Measurements from ENCODE around the gene KYAT1. TPM values are rescaled to one million over a fixed set of nuclear protein-coding genes. Genes with fewer than 3 reads are reported as not detected.
A peak's percentile ranks its signal among the peaks of the same experiment; 100 is the strongest.

Gene KYAT1
- total RNA-seq, 1 experiment from 2014 or later: 34.1 TPM

GRCh38 chr9:128920381-128921058, 38.8 kb upstream of the KYAT1 start, which contains the start of gene PHYHD1:
TSS of gene PHYHD1 (plus strand) at chr9:128920982. CDS start at chr9:128922324, 1,342 bp downstream.
- POLR2A ChIA-PET: no interaction called here
- TF ChIP-seq ATF2 (CRISPR knock-in tag; IDR thresholded peaks at IDR 0.05; ENCODE audit: borderline replicate concordance, low read depth) (no peak), ATF1 (CRISPR knock-in tag; IDR thresholded peaks at IDR 0.05) (no peak), ZNF532 (CRISPR knock-in tag; IDR thresholded peaks at IDR 0.05; ENCODE audit: borderline replicate concordance) (no peak), SOX15 (CRISPR knock-in tag; IDR thresholded peaks at IDR 0.05) (no peak), NR1H2 (CRISPR knock-in tag; IDR thresholded peaks at IDR 0.05) (no peak), MXD4 (CRISPR knock-in tag; IDR thresholded peaks at IDR 0.05; ENCODE audit: borderline replicate concordance) (no peak), NFE2L1 (CRISPR knock-in tag; IDR thresholded peaks at IDR 0.05) (no peak), IRF2 (CRISPR knock-in tag; IDR thresholded peaks at IDR 0.05; ENCODE audit: borderline replicate concordance, low read depth) (no peak), CREM (CRISPR knock-in tag; IDR thresholded peaks at IDR 0.05) (no peak), ZMAT4 (CRISPR knock-in tag; IDR thresholded peaks at IDR 0.05) (no peak), RELA (CRISPR knock-in tag; IDR thresholded peaks at IDR 0.05; ENCODE audit: borderline replicate concordance) (no peak)
- TF ChIP-seq, protein P1, sequence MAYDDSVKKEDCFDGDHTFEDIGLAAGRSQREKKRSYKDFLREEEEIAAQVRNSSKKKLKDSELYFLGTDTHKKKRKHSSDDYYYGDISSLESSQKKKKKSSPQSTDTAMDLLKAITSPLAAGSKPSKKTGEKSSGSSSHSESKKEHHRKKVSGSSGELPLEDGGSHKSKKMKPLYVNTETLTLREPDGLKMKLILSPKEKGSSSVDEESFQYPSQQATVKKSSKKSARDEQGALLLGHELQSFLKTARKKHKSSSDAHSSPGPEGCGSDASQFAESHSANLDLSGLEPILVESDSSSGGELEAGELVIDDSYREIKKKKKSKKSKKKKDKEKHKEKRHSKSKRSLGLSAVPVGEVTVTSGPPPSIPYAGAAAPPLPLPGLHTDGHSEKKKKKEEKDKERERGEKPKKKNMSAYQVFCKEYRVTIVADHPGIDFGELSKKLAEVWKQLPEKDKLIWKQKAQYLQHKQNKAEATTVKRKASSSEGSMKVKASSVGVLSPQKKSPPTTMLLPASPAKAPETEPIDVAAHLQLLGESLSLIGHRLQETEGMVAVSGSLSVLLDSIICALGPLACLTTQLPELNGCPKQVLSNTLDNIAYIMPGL (CRISPR knock-in tag; IDR thresholded peaks at IDR 0.05): no peak
- TF ChIP-seq, protein P2, sequence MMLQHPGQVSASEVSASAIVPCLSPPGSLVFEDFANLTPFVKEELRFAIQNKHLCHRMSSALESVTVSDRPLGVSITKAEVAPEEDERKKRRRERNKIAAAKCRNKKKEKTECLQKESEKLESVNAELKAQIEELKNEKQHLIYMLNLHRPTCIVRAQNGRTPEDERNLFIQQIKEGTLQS (CRISPR knock-in tag; conservative IDR thresholded peaks at IDR 0.05): no peak
- TF ChIP-seq, protein P3, sequence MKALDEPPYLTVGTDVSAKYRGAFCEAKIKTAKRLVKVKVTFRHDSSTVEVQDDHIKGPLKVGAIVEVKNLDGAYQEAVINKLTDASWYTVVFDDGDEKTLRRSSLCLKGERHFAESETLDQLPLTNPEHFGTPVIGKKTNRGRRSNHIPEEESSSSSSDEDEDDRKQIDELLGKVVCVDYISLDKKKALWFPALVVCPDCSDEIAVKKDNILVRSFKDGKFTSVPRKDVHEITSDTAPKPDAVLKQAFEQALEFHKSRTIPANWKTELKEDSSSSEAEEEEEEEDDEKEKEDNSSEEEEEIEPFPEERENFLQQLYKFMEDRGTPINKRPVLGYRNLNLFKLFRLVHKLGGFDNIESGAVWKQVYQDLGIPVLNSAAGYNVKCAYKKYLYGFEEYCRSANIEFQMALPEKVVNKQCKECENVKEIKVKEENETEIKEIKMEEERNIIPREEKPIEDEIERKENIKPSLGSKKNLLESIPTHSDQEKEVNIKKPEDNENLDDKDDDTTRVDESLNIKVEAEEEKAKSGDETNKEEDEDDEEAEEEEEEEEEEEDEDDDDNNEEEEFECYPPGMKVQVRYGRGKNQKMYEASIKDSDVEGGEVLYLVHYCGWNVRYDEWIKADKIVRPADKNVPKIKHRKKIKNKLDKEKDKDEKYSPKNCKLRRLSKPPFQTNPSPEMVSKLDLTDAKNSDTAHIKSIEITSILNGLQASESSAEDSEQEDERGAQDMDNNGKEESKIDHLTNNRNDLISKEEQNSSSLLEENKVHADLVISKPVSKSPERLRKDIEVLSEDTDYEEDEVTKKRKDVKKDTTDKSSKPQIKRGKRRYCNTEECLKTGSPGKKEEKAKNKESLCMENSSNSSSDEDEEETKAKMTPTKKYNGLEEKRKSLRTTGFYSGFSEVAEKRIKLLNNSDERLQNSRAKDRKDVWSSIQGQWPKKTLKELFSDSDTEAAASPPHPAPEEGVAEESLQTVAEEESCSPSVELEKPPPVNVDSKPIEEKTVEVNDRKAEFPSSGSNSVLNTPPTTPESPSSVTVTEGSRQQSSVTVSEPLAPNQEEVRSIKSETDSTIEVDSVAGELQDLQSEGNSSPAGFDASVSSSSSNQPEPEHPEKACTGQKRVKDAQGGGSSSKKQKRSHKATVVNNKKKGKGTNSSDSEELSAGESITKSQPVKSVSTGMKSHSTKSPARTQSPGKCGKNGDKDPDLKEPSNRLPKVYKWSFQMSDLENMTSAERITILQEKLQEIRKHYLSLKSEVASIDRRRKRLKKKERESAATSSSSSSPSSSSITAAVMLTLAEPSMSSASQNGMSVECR (CRISPR knock-in tag; IDR thresholded peaks at IDR 0.05; ENCODE audit: borderline replicate concordance): no peak
- TF ChIP-seq, protein P4, sequence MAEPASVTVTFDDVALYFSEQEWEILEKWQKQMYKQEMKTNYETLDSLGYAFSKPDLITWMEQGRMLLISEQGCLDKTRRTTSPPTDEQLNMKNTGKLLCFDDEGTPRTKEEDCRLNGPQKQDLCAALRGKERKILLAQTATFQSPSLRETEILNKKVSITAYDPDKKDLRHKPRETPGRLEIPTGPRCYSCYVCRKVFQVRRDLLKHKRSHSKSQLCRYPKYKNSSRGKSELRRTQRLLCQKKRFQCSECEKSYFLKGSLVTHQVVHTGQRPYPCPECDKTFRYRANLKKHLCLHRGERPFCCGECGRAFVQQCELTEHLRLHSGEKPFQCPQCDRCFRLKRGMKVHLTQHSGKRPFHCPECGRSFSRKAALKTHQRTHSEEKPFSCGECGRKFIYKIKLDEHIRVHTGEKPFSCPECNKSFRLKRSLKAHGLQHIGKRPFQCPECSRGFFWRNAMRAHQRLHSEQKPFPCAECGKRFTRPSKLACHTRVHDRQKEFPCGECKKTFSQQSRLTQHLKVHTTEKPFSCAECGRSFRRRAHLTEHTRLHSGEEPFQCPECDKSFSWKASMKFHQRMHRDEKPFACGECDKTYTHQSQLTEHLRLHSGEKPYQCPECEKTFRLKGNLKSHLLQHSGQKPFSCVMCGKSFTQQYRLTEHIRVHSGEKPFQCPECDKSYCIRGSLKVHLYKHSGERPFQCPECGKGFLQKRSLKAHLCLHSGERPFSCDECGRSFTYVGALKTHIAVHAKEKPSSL (CRISPR knock-in tag; conservative IDR thresholded peaks at IDR 0.05): no peak
- TF ChIP-seq, protein P5, sequence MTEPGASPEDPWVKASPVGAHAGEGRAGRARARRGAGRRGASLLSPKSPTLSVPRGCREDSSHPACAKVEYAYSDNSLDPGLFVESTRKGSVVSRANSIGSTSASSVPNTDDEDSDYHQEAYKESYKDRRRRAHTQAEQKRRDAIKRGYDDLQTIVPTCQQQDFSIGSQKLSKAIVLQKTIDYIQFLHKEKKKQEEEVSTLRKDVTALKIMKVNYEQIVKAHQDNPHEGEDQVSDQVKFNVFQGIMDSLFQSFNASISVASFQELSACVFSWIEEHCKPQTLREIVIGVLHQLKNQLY (CRISPR knock-in tag; IDR thresholded peaks at IDR 0.05): no peak
- TF ChIP-seq, protein P6, sequence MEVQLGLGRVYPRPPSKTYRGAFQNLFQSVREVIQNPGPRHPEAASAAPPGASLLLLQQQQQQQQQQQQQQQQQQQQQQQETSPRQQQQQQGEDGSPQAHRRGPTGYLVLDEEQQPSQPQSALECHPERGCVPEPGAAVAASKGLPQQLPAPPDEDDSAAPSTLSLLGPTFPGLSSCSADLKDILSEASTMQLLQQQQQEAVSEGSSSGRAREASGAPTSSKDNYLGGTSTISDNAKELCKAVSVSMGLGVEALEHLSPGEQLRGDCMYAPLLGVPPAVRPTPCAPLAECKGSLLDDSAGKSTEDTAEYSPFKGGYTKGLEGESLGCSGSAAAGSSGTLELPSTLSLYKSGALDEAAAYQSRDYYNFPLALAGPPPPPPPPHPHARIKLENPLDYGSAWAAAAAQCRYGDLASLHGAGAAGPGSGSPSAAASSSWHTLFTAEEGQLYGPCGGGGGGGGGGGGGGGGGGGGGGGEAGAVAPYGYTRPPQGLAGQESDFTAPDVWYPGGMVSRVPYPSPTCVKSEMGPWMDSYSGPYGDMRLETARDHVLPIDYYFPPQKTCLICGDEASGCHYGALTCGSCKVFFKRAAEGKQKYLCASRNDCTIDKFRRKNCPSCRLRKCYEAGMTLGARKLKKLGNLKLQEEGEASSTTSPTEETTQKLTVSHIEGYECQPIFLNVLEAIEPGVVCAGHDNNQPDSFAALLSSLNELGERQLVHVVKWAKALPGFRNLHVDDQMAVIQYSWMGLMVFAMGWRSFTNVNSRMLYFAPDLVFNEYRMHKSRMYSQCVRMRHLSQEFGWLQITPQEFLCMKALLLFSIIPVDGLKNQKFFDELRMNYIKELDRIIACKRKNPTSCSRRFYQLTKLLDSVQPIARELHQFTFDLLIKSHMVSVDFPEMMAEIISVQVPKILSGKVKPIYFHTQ (CRISPR knock-in tag; IDR thresholded peaks at IDR 0.05): no peak

More at GRCh38 chr9:128920381-128921058, 38.8 kb upstream of the KYAT1 start, which contains the start of gene PHYHD1:
- Mint-ChIP-seq H3K9me3 (no peaks in the 10 kb centered on the region), H3K36me3 (peaks cover 23% of the 10 kb centered on the region), H3K4me3 (peak within 1 kb of the TSS; percentile 75), H3K4me1 (peaks cover 12% of the 10 kb centered on the region), H3K27me3 (ENCODE audit: low read depth) (no peaks in the 10 kb centered on the region), H3K27ac (peak within 1 kb of the TSS; percentile 69)
- CTCF ChIA-PET: interaction anchor here (1.2 to 1.9 kb wide), 4 partner anchors 41 to 188 kb away, joined by 3 to 5 read pairs (median 4); partner anchors contain the start of gene SH3GLB2
- ATAC-seq (no peak), DNase-seq (ENCODE audit: low spot score) (no peak)
